HG03139 (cell line): ENCODE measurements around the gene BDNF.

Experiments used
- ATAC-seq: cut with Tn5 transposase; IDR thresholded peaks from one replicate; pipeline ENCODE4 v1.9.1; 2021; ENCODE audit not compliant: unreplicated experiment

BDNF gene

DNA sequence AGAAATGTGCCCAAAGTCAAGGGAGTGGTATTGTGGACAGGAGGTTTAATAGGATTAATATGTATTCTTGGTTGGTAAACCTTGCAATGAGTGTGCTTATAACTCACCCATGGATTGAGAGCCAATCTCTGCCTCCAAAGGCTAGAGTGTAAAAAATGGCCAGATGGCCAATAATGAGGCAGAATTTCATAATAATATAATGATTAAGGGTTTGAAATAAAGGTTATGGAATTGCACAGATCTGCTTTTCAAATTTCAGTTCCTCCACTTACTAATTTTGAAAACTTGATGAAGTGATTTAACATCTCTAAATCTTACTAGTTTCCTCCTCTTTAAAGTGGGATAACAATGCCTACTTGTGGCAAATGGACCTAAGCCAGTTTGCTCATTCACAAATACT is 94.8 kb downstream of the BDNF start:
- ATAC-seq, result no peak
